ACC112 (cell line): ENCODE measurements around the gene DNAL4.
"Not testable (repeated sequence)": the region's sequence is repeated elsewhere in the genome, so short reads cannot be mapped to it uniquely, and the experiment has no call there.

ENCODE experiments used
- H2AFZ ChIP-seq: fragments of 200-600 bp; sonication (generic); one replicate; pipeline ENCODE4 v1.6.0; 2017; ENCODE audit warnings: antibody characterized with exemption, low read length; ENCODE audit not compliant: unreplicated experiment
- H3K27ac ChIP-seq: fragments of 200-600 bp; sonication (generic); 2 replicates; pipeline ENCODE4 v1.5.1; 2014; ENCODE audit warnings: low read depth, mild to moderate bottlenecking, antibody characterized with exemption, low read length, moderate library complexity
- H3K27me3 ChIP-seq: fragments of 200-600 bp; sonication (generic); 2 replicates; pipeline ENCODE4 v1.6.1; 2014; ENCODE audit warnings: mild to moderate bottlenecking, antibody characterized with exemption, low read length, moderate library complexity, mixed read lengths; ENCODE audit not compliant: insufficient read depth
- H3K36me3 ChIP-seq: fragments of 200-600 bp; sonication (generic); 2 replicates; pipeline ENCODE4 v1.6.1; 2016; ENCODE audit warnings: mild to moderate bottlenecking, antibody characterized with exemption, low read length, moderate library complexity, mixed read lengths; ENCODE audit not compliant: insufficient read depth
- H3K4me1 ChIP-seq: fragments of 200-600 bp; sonication (generic); one replicate; pipeline ENCODE4 v1.6.1; 2016; ENCODE audit warnings: low read length, mixed read lengths; ENCODE audit not compliant: insufficient read depth, unreplicated experiment, control insufficient read depth
- H3K4me3 ChIP-seq: fragments of 200-600 bp; sonication (generic); 2 replicates; pipeline ENCODE4 v1.5.1; 2014; ENCODE audit warnings: mild to moderate bottlenecking, low read depth, low read length
- H3K79me2 ChIP-seq: fragments of 200-600 bp; sonication (generic); one replicate; pipeline ENCODE4 v1.6.0; 2016; ENCODE audit warnings: low read length; ENCODE audit not compliant: control insufficient read depth, unreplicated experiment, insufficient read depth

Gene DNAL4

GRCh38 chr22:38826801-38827200 lies 32.9 kb upstream of the DNAL4 start:
- Histone ChIP-seq H3K27me3 (no peaks in the 10 kb centered on the region), H3K4me1 (no peaks in the 10 kb centered on the region), H3K4me3 (no peak overlapping the region), H2AFZ (no peak overlapping the region), H3K27ac (no peak overlapping the region), H3K79me2 (no peaks in the 10 kb centered on the region), H3K36me3 (no peaks in the 10 kb centered on the region)

- Histone ChIP-seq H3K4me1 (no peaks in the 10 kb centered on the region), H2AFZ (no peak overlapping the region)
Observed at GRCh38 chr22:38826386-38826785, 32.4 kb upstream of the DNAL4 start.

GRCh38 chr22:38824585-38824984 lies 30.6 kb upstream of the DNAL4 start:
- no peaks in the 10 kb centered on the region for H3K36me3 ChIP-seq

More at GRCh38 chr22:38826386-38826785, 32.4 kb upstream of the DNAL4 start:
- Histone ChIP-seq H3K79me2 (no peaks in the 10 kb centered on the region), H3K4me3 (no peak overlapping the region), H3K27me3 (no peaks in the 10 kb centered on the region), H3K36me3 (no peaks in the 10 kb centered on the region), H3K27ac (no peak overlapping the region)

DNA sequence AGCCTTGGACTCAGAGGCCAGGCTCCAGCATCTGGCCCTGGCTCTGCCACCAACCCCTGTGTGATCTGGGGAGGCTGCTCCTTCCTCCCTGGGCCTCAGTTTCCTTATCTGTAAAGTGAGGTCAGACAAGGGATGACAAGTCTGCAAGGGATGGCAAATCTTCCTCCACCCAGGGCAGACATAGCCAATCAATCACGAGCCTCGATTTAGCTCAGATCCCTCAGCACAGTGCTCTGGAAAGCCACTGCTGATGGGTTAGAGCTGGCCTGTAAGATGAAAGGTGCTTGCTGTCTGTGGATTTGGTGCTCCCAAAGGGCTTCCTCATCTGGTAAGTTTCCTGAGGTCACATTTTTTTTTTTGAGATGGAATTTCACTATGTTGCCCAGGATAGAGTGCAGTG lies 29.7 kb upstream of the DNAL4 start:
- no peaks in the 10 kb centered on the region for H3K4me1 ChIP-seq
- H3K36me3 ChIP-seq = no peaks in the 10 kb centered on the region
- H3K4me3 ChIP-seq = no peak overlapping the region
- no peak overlapping the region for H2AFZ ChIP-seq
- H3K79me2 ChIP-seq = no peaks in the 10 kb centered on the region
- no peak overlapping the region for H3K27ac ChIP-seq
- H3K27me3 ChIP-seq = peaks cover 7% of the 10 kb centered on the region; the same call in 1 of the 2 replicates

More at GRCh38 chr22:38824585-38824984, 30.6 kb upstream of the DNAL4 start:
- H3K27ac ChIP-seq = no peak overlapping the region
- H3K4me1 ChIP-seq = no peaks in the 10 kb centered on the region
- H2AFZ ChIP-seq = no peak overlapping the region
- H3K79me2 ChIP-seq = no peaks in the 10 kb centered on the region
- peaks cover 7% of the 10 kb centered on the region; the same call in 1 of the 2 replicates for H3K27me3 ChIP-seq
- no peak overlapping the region for H3K4me3 ChIP-seq

GRCh38 chr22:38823076-38823475 lies 29.1 kb upstream of the DNAL4 start:
- Histone ChIP-seq H3K4me1 (no peaks in the 10 kb centered on the region), H3K4me3 (no peak overlapping the region), H2AFZ (no peak overlapping the region), H3K79me2 (no peaks in the 10 kb centered on the region), H3K36me3 (no peaks in the 10 kb centered on the region), H3K27me3 (peaks cover 7% of the 10 kb centered on the region; the same call in 1 of the 2 replicates), H3K27ac (no peak overlapping the region)

GRCh38 chr22:38820020-38820419 lies 26.1 kb upstream of the DNAL4 start:
- no peaks in the 10 kb centered on the region for H3K4me1 ChIP-seq
- H3K27me3 ChIP-seq = peaks cover 15% of the 10 kb centered on the region
- H3K36me3 ChIP-seq = no peaks in the 10 kb centered on the region
- no peak overlapping the region for H2AFZ ChIP-seq
- H3K79me2 ChIP-seq = no peaks in the 10 kb centered on the region
- no peak overlapping the region for H3K4me3 ChIP-seq
- H3K27ac ChIP-seq = no peak overlapping the region

DNA sequence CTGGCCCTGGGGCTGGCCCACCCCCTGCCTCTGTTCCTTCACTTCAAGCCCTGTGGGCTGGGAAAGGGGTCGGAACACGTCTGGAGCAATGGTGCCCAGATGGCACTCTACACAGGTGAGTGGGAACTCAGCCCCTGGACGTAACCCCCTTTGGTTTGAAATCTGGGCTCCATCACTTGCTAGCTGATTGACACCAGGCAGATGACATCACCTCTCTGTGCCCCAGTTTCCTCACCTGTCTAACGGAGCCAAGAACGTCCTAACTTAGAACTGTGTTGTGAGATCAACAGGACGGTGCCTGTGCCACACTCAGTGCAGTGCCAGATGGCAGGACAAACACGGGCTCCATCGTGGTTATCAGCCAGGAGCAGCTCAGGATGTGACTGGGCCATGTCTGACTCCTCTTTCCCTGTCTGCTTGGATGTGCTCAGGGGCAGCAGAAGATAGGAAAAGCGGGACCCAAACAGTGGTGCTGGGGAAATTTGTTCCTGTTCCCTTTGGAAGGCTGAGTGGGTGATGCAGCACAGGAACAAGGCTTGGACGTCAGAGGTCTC lies 25.5 kb upstream of the DNAL4 start:
- no peaks in the 10 kb centered on the region for H3K4me1 ChIP-seq
- H3K27ac ChIP-seq = no peak overlapping the region
- H3K79me2 ChIP-seq = no peaks in the 10 kb centered on the region
- no peak overlapping the region for H3K4me3 ChIP-seq
- H2AFZ ChIP-seq = no peak overlapping the region
- no peaks in the 10 kb centered on the region for H3K36me3 ChIP-seq
- peaks cover 18% of the 10 kb centered on the region for H3K27me3 ChIP-seq

DNA sequence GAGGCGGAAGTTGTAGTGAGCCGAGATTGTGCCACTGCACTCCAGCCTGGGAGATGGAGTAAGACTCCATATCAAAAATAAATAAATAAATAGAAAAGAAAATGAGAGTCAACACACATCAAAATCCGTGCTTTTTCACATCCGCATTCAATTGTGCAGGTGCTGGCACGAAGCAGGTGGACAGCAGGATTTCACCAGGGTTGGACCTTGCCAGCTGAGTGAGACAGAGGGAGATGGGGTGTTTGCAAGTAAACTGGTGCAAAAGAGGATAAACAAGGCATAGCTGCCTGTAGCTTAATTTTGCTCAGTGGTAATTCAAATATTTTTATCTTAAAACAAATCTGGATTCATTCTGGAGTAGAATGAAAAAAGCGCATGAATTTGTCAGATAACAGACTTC lies 23.3 kb upstream of the DNAL4 start:
- Histone ChIP-seq H3K4me1 (no peaks in the 10 kb centered on the region), H3K4me3 (no peak overlapping the region), H3K79me2 (no peaks in the 10 kb centered on the region), H3K27me3 (peaks cover 29% of the 10 kb centered on the region), H2AFZ (no peak overlapping the region), H3K27ac (no peak overlapping the region), H3K36me3 (no peaks in the 10 kb centered on the region)

GRCh38 chr22:38815842-38816241 lies 21.9 kb upstream of the DNAL4 start:
- no peaks in the 10 kb centered on the region for H3K4me1 ChIP-seq
- peaks cover 29% of the 10 kb centered on the region for H3K27me3 ChIP-seq
- no peak overlapping the region for H3K27ac ChIP-seq
- no peaks in the 10 kb centered on the region for H3K79me2 ChIP-seq
- H3K36me3 ChIP-seq = no peaks in the 10 kb centered on the region
- H2AFZ ChIP-seq = no peak overlapping the region
- H3K4me3 ChIP-seq = no peak overlapping the region

DNA sequence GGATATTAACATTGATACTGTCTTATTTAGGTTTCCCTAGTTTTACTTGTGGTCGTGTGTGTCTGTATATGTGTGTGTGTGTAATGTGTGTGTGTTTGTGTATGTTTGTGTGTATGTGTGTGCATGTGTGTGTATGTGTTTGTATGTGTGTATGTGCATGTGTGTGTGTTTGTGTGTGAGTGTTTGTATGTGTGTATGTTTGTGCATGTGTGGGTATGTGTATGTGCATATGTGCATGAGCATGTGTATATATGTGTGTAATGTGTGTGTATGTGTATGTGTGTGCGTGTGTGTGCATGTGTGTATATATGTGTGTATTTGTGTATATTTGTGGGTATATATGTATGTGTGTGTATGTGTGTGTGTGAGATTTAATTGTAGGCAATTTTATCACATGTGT lies 17.3 kb upstream of the DNAL4 start:
- no peak overlapping the region for H3K4me3 ChIP-seq
- H3K27ac ChIP-seq = no peak overlapping the region
- no peaks in the 10 kb centered on the region for H3K79me2 ChIP-seq
- no peak overlapping the region for H2AFZ ChIP-seq
- H3K4me1 ChIP-seq = no peaks in the 10 kb centered on the region
- peaks cover 18% of the 10 kb centered on the region for H3K27me3 ChIP-seq
- H3K36me3 ChIP-seq = no peaks in the 10 kb centered on the region

DNA sequence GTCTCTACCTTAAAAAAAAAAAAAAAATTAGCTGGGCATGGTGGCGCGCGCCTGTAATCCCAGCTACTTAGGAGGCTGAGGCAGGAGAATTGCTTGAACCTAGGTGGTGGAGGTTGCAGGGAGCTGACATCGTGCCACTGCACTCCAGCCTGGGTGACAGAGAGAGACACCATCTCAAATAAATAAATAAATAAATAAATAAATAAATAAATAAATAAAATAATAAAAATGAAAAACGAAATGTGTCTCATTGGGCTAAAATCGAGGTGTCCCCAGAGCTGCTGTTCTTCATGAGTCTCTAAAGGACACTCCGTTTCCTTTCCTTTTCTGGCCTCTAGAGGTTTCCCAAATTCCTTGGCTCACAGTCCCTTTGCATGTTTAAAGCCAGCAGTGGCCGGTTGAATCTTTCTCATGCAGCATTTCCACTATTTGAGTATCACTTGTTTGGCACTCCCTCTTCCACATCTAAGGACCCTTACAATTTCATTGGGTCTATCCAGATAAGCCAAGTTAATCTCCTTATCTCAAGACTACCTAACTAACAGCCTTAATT lies 11.2 kb upstream of the DNAL4 start:
- not testable (repeated sequence) for H3K79me2 ChIP-seq, H3K27ac ChIP-seq, H3K36me3 ChIP-seq, H3K27me3 ChIP-seq, H3K4me1 ChIP-seq, H3K4me3 ChIP-seq, H2AFZ ChIP-seq
